ENCODE results near the gene NAA38.

DNA sequence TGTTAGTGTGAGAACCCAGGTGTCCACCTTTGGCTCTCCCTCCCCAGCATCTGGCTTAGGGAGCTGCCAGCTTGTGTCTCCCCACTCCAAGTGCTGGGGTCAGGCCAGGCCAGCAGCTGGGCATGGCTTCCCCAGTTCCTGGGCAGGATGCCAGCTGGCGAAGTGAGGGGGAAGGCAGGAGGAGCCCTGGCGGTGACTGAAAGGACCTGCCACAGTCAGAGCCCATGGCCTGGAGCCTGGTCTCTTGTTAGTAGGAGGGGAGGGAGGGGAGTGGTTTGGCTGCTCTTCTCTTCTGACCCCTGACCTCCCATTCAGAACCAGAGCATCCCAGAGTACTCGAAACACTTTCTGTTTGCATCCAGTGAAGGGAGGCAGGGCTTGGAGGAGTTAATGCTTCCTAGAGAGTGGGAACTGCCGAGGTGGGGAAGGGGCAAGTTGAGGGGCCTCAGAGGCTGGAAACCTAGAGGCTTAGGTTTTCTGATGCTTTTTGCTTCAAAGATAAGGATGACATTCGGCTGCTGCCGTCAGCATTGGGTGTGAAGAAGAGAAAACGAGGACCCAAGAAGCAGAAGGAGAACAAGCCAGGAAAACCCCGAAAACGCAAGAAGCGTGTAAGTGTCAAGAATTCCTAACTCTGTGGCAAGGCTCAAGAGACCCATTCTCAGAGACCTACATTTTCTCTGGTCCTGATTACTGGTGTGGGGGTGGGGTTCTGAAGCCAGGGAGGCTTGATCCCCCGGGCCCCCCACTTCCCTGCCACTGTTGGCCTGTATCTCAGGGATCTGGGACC lies 32.0 kb upstream of the NAA38 start:
- TF ChIP-seq, protein P1, sequence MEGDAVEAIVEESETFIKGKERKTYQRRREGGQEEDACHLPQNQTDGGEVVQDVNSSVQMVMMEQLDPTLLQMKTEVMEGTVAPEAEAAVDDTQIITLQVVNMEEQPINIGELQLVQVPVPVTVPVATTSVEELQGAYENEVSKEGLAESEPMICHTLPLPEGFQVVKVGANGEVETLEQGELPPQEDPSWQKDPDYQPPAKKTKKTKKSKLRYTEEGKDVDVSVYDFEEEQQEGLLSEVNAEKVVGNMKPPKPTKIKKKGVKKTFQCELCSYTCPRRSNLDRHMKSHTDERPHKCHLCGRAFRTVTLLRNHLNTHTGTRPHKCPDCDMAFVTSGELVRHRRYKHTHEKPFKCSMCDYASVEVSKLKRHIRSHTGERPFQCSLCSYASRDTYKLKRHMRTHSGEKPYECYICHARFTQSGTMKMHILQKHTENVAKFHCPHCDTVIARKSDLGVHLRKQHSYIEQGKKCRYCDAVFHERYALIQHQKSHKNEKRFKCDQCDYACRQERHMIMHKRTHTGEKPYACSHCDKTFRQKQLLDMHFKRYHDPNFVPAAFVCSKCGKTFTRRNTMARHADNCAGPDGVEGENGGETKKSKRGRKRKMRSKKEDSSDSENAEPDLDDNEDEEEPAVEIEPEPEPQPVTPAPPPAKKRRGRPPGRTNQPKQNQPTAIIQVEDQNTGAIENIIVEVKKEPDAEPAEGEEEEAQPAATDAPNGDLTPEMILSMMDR (IDR thresholded peaks at IDR 0.05; ENCODE audit: borderline replicate concordance, extremely low read depth, low read length, poor library complexity, severe bottlenecking), result no peak
- no peak for TF ChIP-seq EZH2 (IDR thresholded peaks at IDR 0.05; ENCODE audit: borderline replicate concordance, low read depth, low read length, severe bottlenecking)
